Stromal cell of bone marrow (primary cell): ENCODE measurements around the gene SLC8A1.

Experiments
- DNase-seq: peaks from one replicate; pipeline ENCODE4 v3.0.0-alpha.2; 2012; ENCODE audit warnings: low read depth

SLC8A1 gene

GRCh38 chr2:40353231-40353630, 98.7 kb downstream of the SLC8A1 start:
- DNase-seq = no peak

GRCh38 chr2:40352703-40353099, 99.2 kb downstream of the SLC8A1 start:
- DNase-seq = no peak

GRCh38 chr2:40352041-40352702, 99.7 kb downstream of the SLC8A1 start:
- DNase-seq = no peak

- DNase-seq = no peak
Observed at GRCh38 chr2:40348665-40349064, 103.2 kb downstream of the SLC8A1 start.

- DNase-seq = no peak
Observed at GRCh38 chr2:40348038-40348437, 103.9 kb downstream of the SLC8A1 start.

GRCh38 chr2:40346535-40347354, 105.1 kb downstream of the SLC8A1 start:
- DNase-seq = no peak

GRCh38 chr2:40344364-40344763, 107.5 kb downstream of the SLC8A1 start:
- DNase-seq = no peak

DNA sequence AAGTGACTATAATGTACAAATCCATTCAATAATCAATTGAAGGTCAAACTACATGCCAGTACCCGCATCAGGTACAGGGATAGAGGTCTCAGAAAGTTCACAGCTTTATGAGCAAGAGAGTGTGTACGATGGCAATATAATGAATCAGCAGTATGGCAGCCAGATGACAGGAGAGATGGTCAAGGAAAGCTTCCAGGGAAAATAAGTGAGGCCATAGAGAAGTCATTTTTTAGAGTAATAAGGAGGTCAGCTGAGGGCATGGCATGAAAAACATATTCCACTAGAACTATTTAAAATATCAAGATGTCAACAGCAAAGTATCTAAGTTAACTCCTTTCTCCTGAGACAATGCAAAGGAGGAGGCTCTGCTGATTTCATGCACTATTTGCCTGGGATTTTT, 108.0 kb downstream of the SLC8A1 start:
- DNase-seq = peak; percentile 79

- no peak for DNase-seq
Observed at GRCh38 chr2:40341198-40341597, 110.7 kb downstream of the SLC8A1 start.

DNA sequence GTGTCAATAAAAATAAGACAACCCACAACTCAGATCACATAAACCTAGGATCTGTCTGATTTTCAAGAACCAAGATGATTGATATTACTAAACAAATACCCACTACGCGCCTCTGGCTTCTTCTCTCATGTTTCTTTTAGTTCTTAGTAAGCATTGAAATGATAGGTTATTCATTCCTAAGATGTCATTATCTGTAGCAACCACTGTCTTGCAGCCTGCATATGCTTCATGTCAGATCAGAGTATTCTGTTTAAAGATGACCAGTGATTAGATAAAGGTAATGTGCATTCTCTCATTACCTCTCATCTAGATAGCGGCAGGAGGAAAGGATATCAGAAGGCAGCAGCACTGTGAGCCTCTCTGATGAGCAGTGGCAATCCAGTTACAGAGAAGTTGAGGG, 112.9 kb downstream of the SLC8A1 start:
- no peak for DNase-seq

DNA sequence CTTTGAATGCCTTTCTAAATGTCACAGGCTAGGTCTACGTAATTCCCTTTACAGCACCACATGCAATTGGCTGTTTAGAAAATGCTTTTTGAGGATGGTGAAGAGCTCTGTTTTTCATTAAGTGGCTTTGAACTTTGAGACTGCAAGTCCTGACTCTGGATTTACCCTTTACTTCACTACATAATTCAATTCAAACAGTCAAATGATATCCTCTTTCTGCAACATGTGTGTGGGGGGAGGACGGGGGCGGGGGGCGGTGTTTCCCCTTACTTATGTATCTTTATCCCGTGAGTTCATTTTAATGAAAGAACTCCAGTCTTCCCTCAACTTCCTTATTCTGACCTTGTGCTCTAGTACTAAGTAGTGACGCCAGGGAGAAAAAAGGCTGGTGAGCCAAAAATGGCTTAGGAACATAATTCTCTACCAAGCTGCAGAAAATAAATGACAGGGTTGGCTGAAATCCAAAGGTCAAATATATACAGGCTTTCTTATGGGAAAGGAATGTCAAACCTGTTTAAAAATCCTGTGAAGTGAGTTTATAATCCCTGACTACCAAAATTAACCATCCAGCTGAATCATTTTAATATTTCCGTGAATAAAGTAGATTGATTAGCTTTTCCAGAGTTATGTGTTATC, 119.6 kb downstream of the SLC8A1 start:
- DNase-seq = no peak

- DNase-seq = no peak
Observed at GRCh38 chr2:40330096-40330495, 121.8 kb downstream of the SLC8A1 start.

- no peak for DNase-seq
Observed at GRCh38 chr2:40329739-40330030, 122.2 kb downstream of the SLC8A1 start.

GRCh38 chr2:40325116-40325515, 126.8 kb downstream of the SLC8A1 start:
- no peak for DNase-seq

DNA sequence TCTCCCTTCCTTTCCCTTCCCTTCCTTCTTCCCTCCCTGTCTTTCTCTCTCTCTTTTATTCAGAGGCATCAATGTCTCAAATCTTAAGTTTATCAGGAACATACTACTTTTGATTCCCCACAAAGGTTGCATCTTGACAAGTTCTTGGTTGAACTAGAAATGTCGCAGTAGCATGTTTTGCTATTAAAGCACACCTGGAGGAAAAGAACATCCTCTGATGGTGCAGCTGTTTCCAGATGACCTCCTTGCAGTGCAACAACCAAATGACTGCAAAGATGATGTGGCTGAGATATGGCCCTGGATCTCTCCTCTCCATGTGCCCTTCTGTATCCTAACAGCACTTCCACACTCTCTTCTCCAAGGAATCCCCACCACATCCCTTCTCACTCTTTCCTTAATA, 127.2 kb downstream of the SLC8A1 start:
- DNase-seq = no peak

GRCh38 chr2:40321822-40322221, 130.1 kb downstream of the SLC8A1 start:
- DNase-seq = no peak

- no peak for DNase-seq
Observed at GRCh38 chr2:40321016-40321623, 130.8 kb downstream of the SLC8A1 start.

DNA sequence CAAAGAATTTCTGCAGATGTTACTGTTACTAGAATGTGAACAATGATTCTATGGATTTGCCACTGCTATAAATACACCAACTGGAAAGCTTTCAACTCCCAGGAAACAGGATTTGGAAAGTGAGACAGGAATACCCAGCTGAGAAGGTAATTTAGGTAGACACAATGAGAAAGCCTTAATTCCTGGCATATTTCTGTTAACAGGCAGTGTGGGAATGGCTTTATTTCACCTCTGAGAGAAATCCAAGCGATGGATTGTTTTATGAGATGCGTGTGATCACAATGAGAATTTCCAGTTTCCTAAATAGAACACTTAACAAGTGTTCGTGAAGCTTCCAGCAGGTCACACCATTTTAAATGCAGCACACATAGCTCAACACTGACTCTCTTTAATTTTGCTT, 133.0 kb downstream of the SLC8A1 start:
- no peak for DNase-seq

GRCh38 chr2:40317761-40318160, 134.1 kb downstream of the SLC8A1 start:
- no peak for DNase-seq

- DNase-seq = peak; percentile 22
Observed at GRCh38 chr2:40317046-40317445, 134.8 kb downstream of the SLC8A1 start.

- no peak for DNase-seq
Observed at GRCh38 chr2:40316620-40317019, 135.3 kb downstream of the SLC8A1 start.

DNA sequence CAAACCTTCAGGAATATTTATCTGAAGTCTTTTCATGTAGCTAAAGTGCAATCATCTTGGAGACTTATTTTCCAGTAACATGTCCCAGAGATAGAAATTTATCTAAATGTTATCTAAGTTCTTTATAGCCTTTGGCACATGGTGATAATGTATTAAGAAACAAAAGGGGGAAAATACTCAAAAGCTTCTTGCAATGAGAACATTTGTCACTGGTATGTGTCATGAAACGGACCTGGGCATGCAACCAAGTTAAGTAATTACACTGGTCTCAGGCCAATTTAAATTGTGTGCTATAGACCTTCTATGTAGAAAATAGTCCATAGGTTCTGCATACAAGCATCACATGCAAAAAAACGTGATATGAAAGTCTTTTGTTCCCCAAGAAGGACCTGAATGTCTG, 136.2 kb downstream of the SLC8A1 start:
- peak; percentile 44 for DNase-seq

GRCh38 chr2:40311026-40311425, 140.9 kb downstream of the SLC8A1 start:
- DNase-seq = no peak
